Measurements from ENCODE around the gene IKBKE. TPM values are rescaled to one million over a fixed set of nuclear protein-coding genes. Genes with fewer than 3 reads are reported as not detected.
A peak's percentile ranks its signal among the peaks of the same experiment; 100 is the strongest.

Gene IKBKE
- total and polyA plus RNA-seq, 2 experiments from 2014 or later = 14.5 to 17.7 TPM

DNA sequence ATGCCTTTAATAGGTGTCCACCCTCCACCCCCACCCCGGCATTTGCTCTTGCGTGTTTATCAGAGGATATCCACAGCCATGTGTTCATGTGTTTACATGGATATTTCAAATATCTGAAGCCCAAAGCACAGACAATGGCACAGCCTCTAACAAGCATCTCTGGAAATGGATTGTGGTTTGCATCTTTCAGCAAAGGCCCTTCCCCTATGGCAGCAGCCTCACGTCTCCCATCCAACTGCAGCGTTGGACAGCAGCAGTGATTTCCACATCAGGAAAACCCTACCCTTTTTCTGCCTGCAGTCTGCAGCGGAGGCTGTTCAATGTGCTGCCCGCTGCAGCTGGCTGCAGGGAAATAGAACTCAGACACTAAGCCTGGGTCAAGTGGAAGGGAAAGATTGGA, 38.7 kb downstream of the IKBKE start:
- H3K27me3 ChIP-seq (replicated peaks; ENCODE audit: insufficient read depth) = no peaks in the 10 kb centered on the region
- H3K36me3 ChIP-seq (ENCODE audit: low read depth) = no peaks in the 10 kb centered on the region
- no peaks in the 10 kb centered on the region for H4K20me1 ChIP-seq (ENCODE audit: insufficient read depth)
- DNase-seq = peak; percentile 65
- 12 to 20% methylated on average over 6 of the region's 6 CpGs for WGBS, 2 experiments (ENCODE audit: low coverage in 1 of 2, low lambda C conversion rate in 2 of 2, missing lambda C conversion rate in 2 of 2)
- H3K9me3 ChIP-seq (ENCODE audit: low read depth) = no peaks in the 10 kb centered on the region
- H3K4me1 ChIP-seq (ENCODE audit: insufficient read depth) = peaks cover 26% of the 10 kb centered on the region
- no peak overlapping the region for H3K27ac ChIP-seq
- H2AFZ ChIP-seq = no peak overlapping the region
- in situ Hi-C loops (cut with MboI) = loop anchor here (10.0 kb wide), 1 partner anchor 76 kb away; no protein-coding TSS in a partner anchor
- no peaks in the 10 kb centered on the region for H3K79me2 ChIP-seq (ENCODE audit: insufficient read depth)
- no peaks in the 10 kb centered on the region for H3K9me2 ChIP-seq (ENCODE audit: insufficient read depth)
- H3K9ac ChIP-seq = no peak overlapping the region
- H3K4me3 ChIP-seq = no peak overlapping the region
- H3F3A ChIP-seq (ENCODE audit: insufficient read depth) = peaks cover 22% of the 10 kb centered on the region
- H3K4me2 ChIP-seq (ENCODE audit: unreplicated experiment) = peak overlapping the region; percentile 24
- no peak for TF ChIP-seq EZH2phosphoT487 (IDR thresholded peaks at IDR 0.05; ENCODE audit: insufficient read depth, low read depth)
- no peak for TF ChIP-seq EZH2 (IDR thresholded peaks at IDR 0.05; ENCODE audit: insufficient read depth, poor library complexity, severe bottlenecking)

DNA sequence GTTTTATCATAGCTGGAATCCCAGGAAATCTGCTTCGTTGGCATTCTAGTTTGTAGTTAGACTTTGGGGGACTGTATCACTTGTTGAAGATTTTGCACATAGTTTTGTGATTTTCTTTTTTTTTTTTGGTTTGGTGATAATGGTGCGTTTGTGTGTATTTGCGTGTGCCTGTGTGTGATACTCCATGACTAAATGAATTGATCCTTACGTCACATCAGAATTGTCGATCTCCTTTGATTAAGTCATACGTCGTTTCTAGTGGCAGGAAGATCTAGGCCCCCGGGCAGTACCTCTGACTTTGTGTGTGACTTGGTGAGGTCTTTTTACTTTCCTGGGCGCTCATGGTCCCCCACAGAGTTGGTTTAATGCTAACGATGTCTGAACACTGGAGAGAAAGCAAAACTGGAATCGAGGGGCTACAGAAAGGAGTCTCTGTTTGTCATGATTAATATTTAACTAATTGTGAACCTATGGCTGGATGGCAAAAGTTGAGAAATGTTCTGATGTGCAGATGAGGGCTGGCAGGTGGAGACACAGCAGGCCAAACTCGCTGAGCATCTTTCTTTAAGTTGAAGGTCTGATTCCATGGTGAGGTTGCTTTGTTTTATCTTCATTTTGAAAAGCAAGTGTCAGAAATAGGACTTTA, 39.5 kb downstream of the IKBKE start:
- no peak for TF ChIP-seq EZH2phosphoT487 (IDR thresholded peaks at IDR 0.05; ENCODE audit: insufficient read depth, low read depth)
- no peak for TF ChIP-seq EZH2 (IDR thresholded peaks at IDR 0.05; ENCODE audit: insufficient read depth, poor library complexity, severe bottlenecking)
- no peaks in the 10 kb centered on the region for H4K20me1 ChIP-seq (ENCODE audit: insufficient read depth)
- peaks cover 17% of the 10 kb centered on the region for H3F3A ChIP-seq (ENCODE audit: insufficient read depth)
- H3K9me3 ChIP-seq (ENCODE audit: low read depth) = no peaks in the 10 kb centered on the region
- no peak overlapping the region for H3K27ac ChIP-seq
- WGBS, 2 experiments (ENCODE audit: low coverage in 1 of 2, low lambda C conversion rate in 2 of 2, missing lambda C conversion rate in 2 of 2) = 79 to 84% methylated on average over 12 of the region's 12 CpGs
- no peak overlapping the region for H3K9ac ChIP-seq
- H3K79me2 ChIP-seq (ENCODE audit: insufficient read depth) = no peaks in the 10 kb centered on the region
- DNase-seq = no peak
- in situ Hi-C loops (cut with MboI) = loop anchor here (10.0 kb wide), 1 partner anchor 75 kb away; no protein-coding TSS in a partner anchor
- H3K4me1 ChIP-seq (ENCODE audit: insufficient read depth) = peaks cover 24% of the 10 kb centered on the region
- no peak overlapping the region for H3K4me3 ChIP-seq
- no peaks in the 10 kb centered on the region for H3K36me3 ChIP-seq (ENCODE audit: low read depth)
- no peaks in the 10 kb centered on the region for H3K9me2 ChIP-seq (ENCODE audit: insufficient read depth)
- no peak overlapping the region for H3K4me2 ChIP-seq (ENCODE audit: unreplicated experiment)
- no peak overlapping the region for H2AFZ ChIP-seq
- H3K27me3 ChIP-seq (replicated peaks; ENCODE audit: insufficient read depth) = no peaks in the 10 kb centered on the region

DNA sequence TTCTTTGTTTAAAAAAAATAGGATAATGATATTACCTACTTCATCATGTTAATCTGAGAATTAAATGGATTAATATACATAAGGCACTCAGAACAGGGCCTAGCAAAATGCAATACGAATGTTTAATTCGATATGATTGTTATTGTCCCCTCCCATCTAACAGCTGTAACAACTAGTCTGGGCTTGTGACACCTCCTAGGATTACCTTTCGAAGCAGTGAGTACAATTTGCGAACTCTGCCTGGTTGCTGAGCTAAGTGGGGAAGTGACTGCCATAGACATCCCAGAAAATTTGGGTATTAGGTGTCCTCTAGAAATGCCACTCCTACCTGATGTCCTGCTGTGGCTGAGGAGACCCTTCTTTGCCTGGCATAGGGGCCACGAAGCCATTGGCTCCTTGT, 40.1 kb downstream of the IKBKE start:
- in situ Hi-C loops (cut with MboI) = no loop called here
- Histone ChIP-seq H3K36me3 (ENCODE audit: low read depth) (no peaks in the 10 kb centered on the region), H3K9me2 (ENCODE audit: insufficient read depth) (no peaks in the 10 kb centered on the region), H3K4me3 (no peak overlapping the region), H3F3A (ENCODE audit: insufficient read depth) (peaks cover 12% of the 10 kb centered on the region), H3K9me3 (ENCODE audit: low read depth) (no peaks in the 10 kb centered on the region), H3K9ac (no peak overlapping the region), H3K4me2 (ENCODE audit: unreplicated experiment) (no peak overlapping the region), H3K4me1 (ENCODE audit: insufficient read depth) (peaks cover 23% of the 10 kb centered on the region), H3K79me2 (ENCODE audit: insufficient read depth) (no peaks in the 10 kb centered on the region), H4K20me1 (ENCODE audit: insufficient read depth) (no peaks in the 10 kb centered on the region), H3K27ac (no peak overlapping the region), H2AFZ (no peak overlapping the region), H3K27me3 (replicated peaks; ENCODE audit: insufficient read depth) (no peaks in the 10 kb centered on the region)
- TF ChIP-seq EZH2 (IDR thresholded peaks at IDR 0.05; ENCODE audit: insufficient read depth, poor library complexity, severe bottlenecking) (no peak), EZH2phosphoT487 (IDR thresholded peaks at IDR 0.05; ENCODE audit: insufficient read depth, low read depth) (no peak)
- DNase-seq = no peak
- 91 to 94% methylated on average over 5 of the region's 5 CpGs for WGBS, 2 experiments (ENCODE audit: low coverage in 1 of 2, low lambda C conversion rate in 2 of 2, missing lambda C conversion rate in 2 of 2)

DNA sequence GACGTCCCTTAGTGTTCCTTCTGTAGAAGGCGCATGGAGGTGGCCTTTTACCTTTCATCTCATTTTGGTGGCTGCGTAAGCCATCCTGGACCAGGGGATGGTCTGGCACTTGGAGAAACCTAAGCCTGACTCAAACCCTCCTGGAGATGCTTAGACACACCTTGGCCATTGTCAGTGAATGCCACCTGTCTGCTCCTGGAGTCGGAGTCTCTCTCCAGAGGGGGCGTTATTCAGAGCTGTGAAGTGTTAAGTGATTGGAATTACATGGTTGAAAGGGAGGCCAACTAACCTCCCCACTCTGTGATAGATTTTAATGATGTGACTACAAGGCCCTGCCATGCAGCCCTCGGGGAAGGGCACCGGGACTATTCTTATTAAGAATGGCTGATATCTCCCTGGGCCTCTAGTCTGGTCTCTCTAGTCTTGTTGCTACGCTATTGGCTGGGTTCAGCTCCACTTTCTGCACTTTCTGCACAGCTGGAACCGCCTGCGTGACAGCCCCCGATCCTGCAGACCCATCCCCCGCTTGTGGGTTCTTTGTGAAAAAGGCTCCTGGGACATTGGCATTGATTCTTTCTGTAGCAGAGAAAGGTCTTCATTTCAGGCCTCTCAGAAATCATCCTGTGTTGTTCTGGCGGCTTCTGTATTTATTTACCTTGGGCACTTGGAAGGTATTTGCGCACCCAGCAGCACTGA, 41.2 kb downstream of the IKBKE start:
- Histone ChIP-seq H3F3A (ENCODE audit: insufficient read depth) (peaks cover 12% of the 10 kb centered on the region), H3K9me3 (ENCODE audit: low read depth) (no peaks in the 10 kb centered on the region), H3K79me2 (ENCODE audit: insufficient read depth) (no peaks in the 10 kb centered on the region), H3K4me1 (ENCODE audit: insufficient read depth) (peaks cover 23% of the 10 kb centered on the region), H2AFZ (no peak overlapping the region), H3K9ac (no peak overlapping the region), H3K27ac (no peak overlapping the region), H3K36me3 (ENCODE audit: low read depth) (no peaks in the 10 kb centered on the region), H3K4me2 (ENCODE audit: unreplicated experiment) (no peak overlapping the region), H3K27me3 (replicated peaks; ENCODE audit: insufficient read depth) (no peaks in the 10 kb centered on the region), H4K20me1 (ENCODE audit: insufficient read depth) (no peaks in the 10 kb centered on the region), H3K4me3 (no peak overlapping the region), H3K9me2 (ENCODE audit: insufficient read depth) (no peaks in the 10 kb centered on the region)
- TF ChIP-seq EZH2phosphoT487 (IDR thresholded peaks at IDR 0.05; ENCODE audit: insufficient read depth, low read depth) = no peak
- no peak for TF ChIP-seq EZH2 (IDR thresholded peaks at IDR 0.05; ENCODE audit: insufficient read depth, poor library complexity, severe bottlenecking)
- in situ Hi-C loops (cut with MboI) = no loop called here
- no peak for DNase-seq
- 82 to 89% methylated on average over 14 of the region's 14 CpGs for WGBS, 2 experiments (ENCODE audit: low coverage in 1 of 2, low lambda C conversion rate in 2 of 2, missing lambda C conversion rate in 2 of 2)
